22Rv1 (cell line): ENCODE measurements around the gene TRDN.

Source experiments
- CTCF ChIP-seq: fragments of 450-650 bp; IDR thresholded peaks from 2 replicates; pipeline ENCODE4 v1.5.1; 2017; ENCODE audit warnings: mild to moderate bottlenecking
- ZFX ChIP-seq: fragments of 450-650 bp; IDR thresholded peaks from 2 replicates; pipeline ENCODE4 v1.6.1; 2017; ENCODE audit warnings: antibody characterized with exemption, borderline replicate concordance

DNA sequence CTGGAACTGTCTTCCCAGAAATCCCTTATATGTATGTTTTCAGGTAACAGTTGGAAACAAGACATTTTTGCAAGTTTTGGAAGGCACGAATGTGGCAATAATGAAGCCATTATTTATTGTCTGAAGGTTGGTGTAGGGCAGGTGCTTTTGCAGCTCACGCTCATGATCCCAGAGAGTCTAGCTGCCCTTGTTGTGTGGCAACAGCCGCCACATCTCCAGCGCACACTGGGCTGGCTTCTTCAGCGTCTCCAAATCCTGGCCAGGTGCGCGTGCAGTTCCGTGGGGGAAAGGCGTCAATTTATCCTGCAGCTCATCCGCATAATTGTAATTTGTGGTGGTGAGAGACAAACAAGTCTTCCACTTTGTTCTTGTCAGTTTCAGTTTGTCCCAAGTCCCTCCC lies 71.2 kb downstream of the TRDN start:
- no peak for TF ChIP-seq ZFX
- no peak for TF ChIP-seq CTCF
